HG03565 (cell line): ENCODE results near the gene TSEN54.

ENCODE experiments used
- ATAC-seq: cut with Tn5 transposase; IDR thresholded peaks from one replicate; pipeline ENCODE4 v1.9.1; 2021; ENCODE audit warnings: mild to moderate bottlenecking, moderate library complexity; ENCODE audit not compliant: unreplicated experiment

Gene TSEN54

GRCh38 chr17:75558666-75559530 lies 42.6 kb downstream of the TSEN54 start:
- no peak for ATAC-seq

GRCh38 chr17:75559958-75560533 lies 43.7 kb downstream of the TSEN54 start:
- ATAC-seq, result no peak

GRCh38 chr17:75561927-75562603 lies 45.7 kb downstream of the TSEN54 start:
- no peak for ATAC-seq

GRCh38 chr17:75563063-75563758 lies 46.9 kb downstream of the TSEN54 start:
- no peak for ATAC-seq

- no peak for ATAC-seq
These were observed 47.9 kb downstream of the TSEN54 start for GRCh38 chr17:75564195-75564594.

GRCh38 chr17:75565066-75565465 lies 48.7 kb downstream of the TSEN54 start:
- ATAC-seq, result no peak

GRCh38 chr17:75565618-75566017 lies 49.3 kb downstream of the TSEN54 start:
- no peak for ATAC-seq

- ATAC-seq, result no peak
These were observed 50.1 kb downstream of the TSEN54 start for GRCh38 chr17:75566416-75566815.

- no peak for ATAC-seq
These were observed 50.5 kb downstream of the TSEN54 start for GRCh38 chr17:75566834-75567233.

GRCh38 chr17:75568412-75569255 lies 52.3 kb downstream of the TSEN54 start:
- no peak for ATAC-seq

GRCh38 chr17:75570034-75570676 lies 53.8 kb downstream of the TSEN54 start:
- no peak for ATAC-seq

- no peak for ATAC-seq
These were observed 54.4 kb downstream of the TSEN54 start for GRCh38 chr17:75570772-75571171.

GRCh38 chr17:75571197-75571884 lies 55.0 kb downstream of the TSEN54 start:
- no peak for ATAC-seq

GRCh38 chr17:75571885-75572215 lies 55.5 kb downstream of the TSEN54 start:
- no peak for ATAC-seq

- no peak for ATAC-seq
These were observed 56.6 kb downstream of the TSEN54 start for GRCh38 chr17:75572713-75573539.

- no peak for ATAC-seq
These were observed 57.2 kb downstream of the TSEN54 start for GRCh38 chr17:75573540-75573957.

GRCh38 chr17:75573994-75574393 lies 57.7 kb downstream of the TSEN54 start:
- no peak for ATAC-seq
